ENCODE measurements around the gene QPRT. TPM values are rescaled to one million over a fixed set of nuclear protein-coding genes. Genes with fewer than 3 reads are reported as not detected.
A peak's percentile ranks its signal among the peaks of the same experiment; 100 is the strongest.
"Not testable (repeated sequence)": the region's sequence is repeated elsewhere in the genome, so short reads cannot be mapped to it uniquely, and the experiment has no call there.

QPRT gene
- polyA plus RNA-seq, 1 of the 3 experiments (the other 2 are of a cell fraction), result 12.5 TPM

DNA sequence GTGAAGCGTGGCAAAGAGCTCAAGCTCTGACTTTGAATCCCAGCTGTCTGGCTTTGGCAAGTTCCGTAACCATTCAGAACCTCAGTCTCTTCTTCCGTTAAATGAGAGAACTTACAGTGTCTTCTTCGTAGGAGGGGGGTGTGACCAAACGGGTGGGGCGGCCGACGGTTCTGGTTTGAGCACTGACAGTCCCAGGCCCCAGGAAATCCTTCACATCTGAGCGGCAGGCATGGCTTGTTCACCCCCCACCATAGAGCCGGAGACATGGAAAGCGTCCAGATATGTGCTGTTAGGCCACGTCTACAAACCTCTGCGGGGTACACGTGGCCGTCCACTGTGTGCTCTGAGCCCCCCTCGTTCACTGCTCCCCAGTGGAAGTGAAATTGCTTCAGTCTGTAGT, 43.1 kb upstream of the QPRT start:
- H2AFZ ChIP-seq (ENCODE audit: low read depth); H3K36me3 ChIP-seq (replicated peaks in 1 of 2; ENCODE audit: control insufficient read depth in 1 of 2, insufficient read depth in 2 of 2, low read length in 1 of 2); H4K20me1 ChIP-seq (ENCODE audit: insufficient read depth); H3K9me2 ChIP-seq; H3K9me3 ChIP-seq; H3F3A ChIP-seq (replicated peaks; ENCODE audit: insufficient read depth); H3K79me2 ChIP-seq (ENCODE audit: insufficient read depth); H3K4me2 ChIP-seq; H3K4me3 ChIP-seq (ENCODE audit: low read depth in 2 of 2, low read length in 1 of 2); H3K4me1 ChIP-seq (ENCODE audit: control insufficient read depth in 1 of 2, insufficient read depth in 2 of 2, low read depth in 1 of 2, low read length in 1 of 2); POLR2A ChIA-PET; H3K27ac ChIP-seq (ENCODE audit: low read depth in 2 of 2, low read length in 1 of 2); H3K27me3 ChIP-seq (ENCODE audit: insufficient read depth); CTCF ChIA-PET; DNase-seq; H3K9ac ChIP-seq: not testable (repeated sequence)
- WGBS (ENCODE audit: low lambda C conversion rate), result 79% methylated on average over 9 of the region's 16 CpGs

DNA sequence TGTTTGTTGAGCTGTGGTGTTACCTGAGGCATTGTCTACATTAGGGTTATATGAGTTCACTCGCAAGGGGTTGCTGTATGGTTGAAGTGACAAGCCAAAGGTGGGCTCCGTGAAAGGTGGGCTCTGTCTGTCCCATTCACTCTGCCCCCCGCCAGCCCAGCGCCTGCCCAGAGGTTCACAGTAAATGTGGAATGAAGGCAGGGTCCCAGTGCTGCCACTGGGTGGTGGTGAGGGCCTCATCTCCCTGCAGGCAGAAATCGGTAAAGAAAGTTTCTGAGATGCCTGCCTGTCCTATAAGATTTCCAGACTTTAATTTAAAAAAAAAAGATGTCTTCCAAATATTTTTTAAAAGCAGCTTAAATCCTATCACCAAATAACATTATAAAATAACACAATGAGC, 42.6 kb upstream of the QPRT start:
- H4K20me1 ChIP-seq (ENCODE audit: insufficient read depth); H3K4me3 ChIP-seq (ENCODE audit: low read depth in 2 of 2, low read length in 1 of 2); H3K27me3 ChIP-seq (ENCODE audit: insufficient read depth); H3K4me2 ChIP-seq; H3K9me2 ChIP-seq; H3K9ac ChIP-seq; DNase-seq; H3K4me1 ChIP-seq (ENCODE audit: control insufficient read depth in 1 of 2, insufficient read depth in 2 of 2, low read depth in 1 of 2, low read length in 1 of 2); CTCF ChIA-PET; H3K9me3 ChIP-seq; H2AFZ ChIP-seq (ENCODE audit: low read depth); POLR2A ChIA-PET; H3K79me2 ChIP-seq (ENCODE audit: insufficient read depth); H3K27ac ChIP-seq (ENCODE audit: low read depth in 2 of 2, low read length in 1 of 2); H3F3A ChIP-seq (replicated peaks; ENCODE audit: insufficient read depth); H3K36me3 ChIP-seq (replicated peaks in 1 of 2; ENCODE audit: control insufficient read depth in 1 of 2, insufficient read depth in 2 of 2, low read length in 1 of 2): not testable (repeated sequence)
- 50% methylated on average over 1 of the region's 5 CpGs for WGBS (ENCODE audit: low lambda C conversion rate)

DNA sequence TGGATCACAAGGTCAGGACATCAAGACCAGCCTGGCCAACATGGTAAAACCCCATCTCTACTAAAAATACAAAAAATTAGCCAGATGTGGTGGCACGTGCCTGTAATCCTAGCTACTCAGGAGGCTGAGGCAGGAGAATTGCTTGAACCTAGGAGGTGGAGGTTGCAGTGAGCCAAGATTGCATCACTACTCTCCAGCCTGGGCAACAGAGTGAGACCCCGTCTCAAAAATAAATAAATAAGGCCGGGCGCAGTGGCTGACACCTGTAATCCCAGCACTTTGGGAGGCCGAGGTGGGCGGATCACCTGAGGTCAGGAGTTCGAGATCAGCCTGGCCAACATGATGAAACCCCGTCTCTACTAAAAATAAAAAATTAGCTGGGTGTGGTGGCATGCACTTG, 40.2 kb upstream of the QPRT start:
- POLR2A ChIA-PET; H3K9me3 ChIP-seq; H3K36me3 ChIP-seq (replicated peaks in 1 of 2; ENCODE audit: control insufficient read depth in 1 of 2, insufficient read depth in 2 of 2, low read length in 1 of 2); H2AFZ ChIP-seq (ENCODE audit: low read depth); H3K27ac ChIP-seq (ENCODE audit: low read depth in 2 of 2, low read length in 1 of 2); H3K27me3 ChIP-seq (ENCODE audit: insufficient read depth); H3K79me2 ChIP-seq (ENCODE audit: insufficient read depth); DNase-seq; H3F3A ChIP-seq (replicated peaks; ENCODE audit: insufficient read depth); H3K9ac ChIP-seq; CTCF ChIA-PET; H4K20me1 ChIP-seq (ENCODE audit: insufficient read depth); H3K4me3 ChIP-seq (ENCODE audit: low read depth in 2 of 2, low read length in 1 of 2); H3K4me2 ChIP-seq; H3K4me1 ChIP-seq (ENCODE audit: control insufficient read depth in 1 of 2, insufficient read depth in 2 of 2, low read depth in 1 of 2, low read length in 1 of 2); H3K9me2 ChIP-seq: not testable (repeated sequence)
- WGBS (ENCODE audit: low lambda C conversion rate), result 92% methylated on average over 8 of the region's 8 CpGs

DNA sequence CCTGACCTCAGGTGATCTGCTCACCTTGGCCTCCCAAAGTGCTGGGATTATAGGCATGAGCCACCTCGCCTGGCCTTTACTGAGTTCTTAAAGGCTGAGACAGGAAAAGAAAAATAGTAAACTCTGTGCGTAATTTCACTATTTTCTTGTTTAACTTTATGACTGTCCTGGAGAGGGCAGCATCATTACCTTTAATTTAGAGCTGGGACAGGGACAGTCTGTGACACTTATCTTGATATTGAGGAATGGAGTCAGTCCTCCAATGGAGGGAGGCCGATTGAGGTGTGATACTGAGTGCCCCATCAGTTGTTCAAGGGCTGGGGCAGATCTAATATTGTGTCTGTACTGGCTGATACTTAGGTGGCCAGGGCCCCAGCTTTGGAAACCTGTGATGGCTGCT, 37.4 kb upstream of the QPRT start:
- Histone ChIP-seq H3K27me3 (ENCODE audit: insufficient read depth) (no peaks in the 10 kb centered on the region), H2AFZ (ENCODE audit: low read depth) (no peak overlapping the region), H3K9me2 (no peaks in the 10 kb centered on the region), H3K9me3 (no peaks in the 10 kb centered on the region), H3K36me3 (replicated peaks in 1 of 2; ENCODE audit: control insufficient read depth in 1 of 2, insufficient read depth in 2 of 2, low read length in 1 of 2) (no peaks in the 10 kb centered on the region), H3K9ac (no peak overlapping the region), H3K79me2 (ENCODE audit: insufficient read depth) (no peaks in the 10 kb centered on the region), H3K4me1 (ENCODE audit: control insufficient read depth in 1 of 2, insufficient read depth in 2 of 2, low read depth in 1 of 2, low read length in 1 of 2) (no peaks in the 10 kb centered on the region), H3K4me3 (ENCODE audit: low read depth in 2 of 2, low read length in 1 of 2) (no peak overlapping the region), H3F3A (replicated peaks; ENCODE audit: insufficient read depth) (no peaks in the 10 kb centered on the region), H3K27ac (ENCODE audit: low read depth in 2 of 2, low read length in 1 of 2) (no peak overlapping the region), H4K20me1 (ENCODE audit: insufficient read depth) (no peaks in the 10 kb centered on the region), H3K4me2 (no peak overlapping the region)
- no peak for DNase-seq
- WGBS (ENCODE audit: low lambda C conversion rate), result 56% methylated on average over 3 of the region's 3 CpGs
- TF ChIP-seq GATA2 (CRISPR knock-in tag; IDR thresholded peaks at IDR 0.05) (no peak), RAD21 (IDR thresholded peaks at IDR 0.05; ENCODE audit: low read length) (peak; percentile 56), ELF1 (IDR thresholded peaks at IDR 0.05) (no peak), SMC3 (IDR thresholded peaks at IDR 0.05; ENCODE audit: low read depth, low read length) (peak; percentile 10; the same call in 1 of the 2 replicates)
- TF ChIP-seq, protein P1, sequence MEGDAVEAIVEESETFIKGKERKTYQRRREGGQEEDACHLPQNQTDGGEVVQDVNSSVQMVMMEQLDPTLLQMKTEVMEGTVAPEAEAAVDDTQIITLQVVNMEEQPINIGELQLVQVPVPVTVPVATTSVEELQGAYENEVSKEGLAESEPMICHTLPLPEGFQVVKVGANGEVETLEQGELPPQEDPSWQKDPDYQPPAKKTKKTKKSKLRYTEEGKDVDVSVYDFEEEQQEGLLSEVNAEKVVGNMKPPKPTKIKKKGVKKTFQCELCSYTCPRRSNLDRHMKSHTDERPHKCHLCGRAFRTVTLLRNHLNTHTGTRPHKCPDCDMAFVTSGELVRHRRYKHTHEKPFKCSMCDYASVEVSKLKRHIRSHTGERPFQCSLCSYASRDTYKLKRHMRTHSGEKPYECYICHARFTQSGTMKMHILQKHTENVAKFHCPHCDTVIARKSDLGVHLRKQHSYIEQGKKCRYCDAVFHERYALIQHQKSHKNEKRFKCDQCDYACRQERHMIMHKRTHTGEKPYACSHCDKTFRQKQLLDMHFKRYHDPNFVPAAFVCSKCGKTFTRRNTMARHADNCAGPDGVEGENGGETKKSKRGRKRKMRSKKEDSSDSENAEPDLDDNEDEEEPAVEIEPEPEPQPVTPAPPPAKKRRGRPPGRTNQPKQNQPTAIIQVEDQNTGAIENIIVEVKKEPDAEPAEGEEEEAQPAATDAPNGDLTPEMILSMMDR (IDR thresholded peaks at IDR 0.05), result peak; percentile 19
- ChIA-PET CTCF (interaction anchor here (0.6 to 1.3 kb wide), 6 partner anchors 63 to 1005 kb away, joined by 3 to 5 read pairs (median 4); partner anchors contain the start of gene TLCD3B), POLR2A (no interaction called here)

All from SK-N-SH (cell line).